DOHH2 (cell line): Measurements from ENCODE around the gene C5orf15.

Experiments used
- H3F3A ChIP-seq: fragments of 200-600 bp; sonication (generic), shearing (Covaris generic); 2 replicates; pipeline ENCODE4 v1.6.0; 2016; ENCODE audit warnings: antibody characterized with exemption, mild to moderate bottlenecking; ENCODE audit not compliant: control insufficient read depth, insufficient read depth
- H3K27ac ChIP-seq: fragments of 200-600 bp; sonication (generic); 2 replicates; pipeline ENCODE4 v1.5.1; 2014; ENCODE audit warnings: low read depth, mild to moderate bottlenecking, low read length, moderate library complexity
- H3K27me3 ChIP-seq: fragments of 200-600 bp; sonication (generic); 2 replicates; pipeline ENCODE4 v1.6.1; 2014; ENCODE audit warnings: mild to moderate bottlenecking, low read length, mixed read lengths; ENCODE audit not compliant: control insufficient read depth
- H3K36me3 ChIP-seq: fragments of 200-600 bp; sonication (generic); 2 replicates; pipeline ENCODE4 v1.6.1; 2014; ENCODE audit warnings: mild to moderate bottlenecking, low read length, moderate library complexity, mixed read lengths; ENCODE audit not compliant: control insufficient read depth
- H3K4me1 ChIP-seq: fragments of 200-600 bp; sonication (generic); 2 replicates; pipeline ENCODE4 v1.6.1; 2014; ENCODE audit warnings: mild to moderate bottlenecking, low read length, mixed read lengths; ENCODE audit not compliant: control insufficient read depth
- H3K4me2 ChIP-seq: fragments of 200-600 bp; sonication (generic); 2 replicates; pipeline ENCODE4 v1.6.0; 2014; ENCODE audit warnings: mild to moderate bottlenecking, low read length, moderate library complexity
- H3K4me3 ChIP-seq: fragments of 200-600 bp; sonication (generic); 2 replicates; pipeline ENCODE4 v1.5.1; 2014; ENCODE audit warnings: mild to moderate bottlenecking, low read length, mixed read lengths
- H3K79me2 ChIP-seq: fragments of 200-600 bp; sonication (generic); 2 replicates; pipeline ENCODE4 v1.6.1; 2014; ENCODE audit warnings: mild to moderate bottlenecking, low read length, mixed read lengths; ENCODE audit not compliant: control insufficient read depth
- H3K9me2 ChIP-seq: fragments of 200-600 bp; sonication (generic); replicated peaks from 2 replicates; pipeline ENCODE4 v1.6.1; 2014; ENCODE audit warnings: mild to moderate bottlenecking, low read length, mixed read lengths; ENCODE audit not compliant: control insufficient read depth
- H3K9me3 ChIP-seq: fragments of 200-600 bp; sonication (generic); 2 replicates; pipeline ENCODE4 v1.6.1; 2014; ENCODE audit warnings: antibody characterized with exemption, low read length, mixed read lengths; ENCODE audit not compliant: control insufficient read depth, insufficient read depth
- H4K20me1 ChIP-seq: fragments of 200-600 bp; sonication (generic); 2 replicates; pipeline ENCODE4 v1.6.0; 2014; ENCODE audit warnings: low read depth, mild to moderate bottlenecking, antibody characterized with exemption, low read length, moderate library complexity; ENCODE audit not compliant: control insufficient read depth, insufficient read depth
- CTCF ChIP-seq: fragments of 200-600 bp; sonication (generic); IDR thresholded peaks from one replicate; pipeline ENCODE4 v1.5.1; 2014; ENCODE audit warnings: antibody characterized with exemption, mild to moderate bottlenecking, low read depth, low read length; ENCODE audit not compliant: poor library complexity, severe bottlenecking
- EZH2phosphoT487 ChIP-seq: fragments of 200-600 bp; sonication (generic); IDR thresholded peaks from 2 replicates; pipeline ENCODE4 v1.6.1; 2017; ENCODE audit warnings: borderline replicate concordance, mild to moderate bottlenecking, antibody characterized with exemption, low read length, moderate library complexity, mixed read lengths

Gene C5orf15

GRCh38 chr5:133930813-133931090 is 37.7 kb downstream of the C5orf15 start:
- H3K27me3 ChIP-seq, result no peaks in the 10 kb centered on the region
- no peak for TF ChIP-seq EZH2phosphoT487
- TF ChIP-seq CTCF, result no peak
- H3K4me1 ChIP-seq, result peaks cover 78% of the 10 kb centered on the region
- peaks cover 2% of the 10 kb centered on the region; the same call in 1 of the 2 replicates for H3K9me3 ChIP-seq
- H3K4me3 ChIP-seq, result no peak overlapping the region
- H3F3A ChIP-seq, result peaks cover 26% of the 10 kb centered on the region
- peak overlapping the region; percentile 63 for H3K4me2 ChIP-seq
- H3K36me3 ChIP-seq, result 0 out of 2 replicates have a peak, but pooled peaks cover 1% of the 10 kb centered on the region
- no peaks in the 10 kb centered on the region for H4K20me1 ChIP-seq
- no peaks in the 10 kb centered on the region for H3K79me2 ChIP-seq
- 0 out of 2 replicates have a peak overlapping the region, but pooled peaks have one; percentile 14 for H3K27ac ChIP-seq
- no peaks in the 10 kb centered on the region for H3K9me2 ChIP-seq

GRCh38 chr5:133930061-133930812 is 38.2 kb downstream of the C5orf15 start:
- Histone ChIP-seq H3K36me3 (no peaks in the 10 kb centered on the region), H3F3A (peaks cover 21% of the 10 kb centered on the region), H3K4me1 (peaks cover 74% of the 10 kb centered on the region), H3K27me3 (no peaks in the 10 kb centered on the region), H3K4me3 (no peak overlapping the region), H3K9me3 (no peaks in the 10 kb centered on the region), H3K9me2 (no peaks in the 10 kb centered on the region), H3K4me2 (0 out of 2 replicates have a peak overlapping the region, but pooled peaks have one; percentile 63), H4K20me1 (no peaks in the 10 kb centered on the region), H3K79me2 (no peaks in the 10 kb centered on the region), H3K27ac (0 out of 2 replicates have a peak overlapping the region, but pooled peaks have one; percentile 14)
- TF ChIP-seq EZH2phosphoT487 (no peak), CTCF (no peak)

- H3K36me3 ChIP-seq, result no peaks in the 10 kb centered on the region
- H3K4me1 ChIP-seq, result peaks cover 74% of the 10 kb centered on the region
- TF ChIP-seq CTCF (no peak), EZH2phosphoT487 (no peak)
- peaks cover 11% of the 10 kb centered on the region for H3F3A ChIP-seq
- H3K4me2 ChIP-seq, result peak overlapping the region; percentile 63
- H3K79me2 ChIP-seq, result no peaks in the 10 kb centered on the region
- peak overlapping the region; percentile 26 for H3K4me3 ChIP-seq
- peak overlapping the region; percentile 70 for H3K27ac ChIP-seq
- no peaks in the 10 kb centered on the region for H4K20me1 ChIP-seq
- H3K9me2 ChIP-seq, result no peaks in the 10 kb centered on the region
- no peaks in the 10 kb centered on the region for H3K9me3 ChIP-seq
- H3K27me3 ChIP-seq, result no peaks in the 10 kb centered on the region
These were observed 39.6 kb downstream of the C5orf15 start for GRCh38 chr5:133928587-133929393.
